ENCODE measurements around the gene PPM1J.

PPM1J gene

GRCh38 chr1:112673592-112674439 is 41.3 kb downstream of the PPM1J start:
- peak overlapping the region; percentile 98 for H3K4me3 ChIP-seq (ENCODE audit: low read length)
- peaks cover 10% of the 10 kb centered on the region for H3K36me3 ChIP-seq (replicated peaks; ENCODE audit: low read depth, low read length)
- H2AFZ ChIP-seq (ENCODE audit: low read depth, low read length) = no peak overlapping the region
- H3K4me1 ChIP-seq (ENCODE audit: low read length) = peaks cover 21% of the 10 kb centered on the region
- peak overlapping the region; percentile 90 for H3K9ac ChIP-seq (ENCODE audit: low read length)
- no peaks in the 10 kb centered on the region for H4K20me1 ChIP-seq (ENCODE audit: insufficient read depth, low read length)
- no peaks in the 10 kb centered on the region for H3K27me3 ChIP-seq (ENCODE audit: low read depth, low read length)
- peak overlapping the region; percentile 99 for H3K4me2 ChIP-seq (ENCODE audit: low read length)
- peak overlapping the region; percentile 41 for H3K27ac ChIP-seq (ENCODE audit: low read length)
- H3K79me2 ChIP-seq (ENCODE audit: low read length) = no peaks in the 10 kb centered on the region
- no peaks in the 10 kb centered on the region for H3K9me3 ChIP-seq (ENCODE audit: insufficient read depth, low read length)
- TF ChIP-seq CTCF (IDR thresholded peaks at IDR 0.05; ENCODE audit: low read depth, low read length) = peak; percentile 35
- no peak for TF ChIP-seq EZH2phosphoT487 (IDR thresholded peaks at IDR 0.05; ENCODE audit: low read depth)

GRCh38 chr1:112672842-112673241 is 42.3 kb downstream of the PPM1J start:
- Histone ChIP-seq H3K79me2 (ENCODE audit: low read length) (no peaks in the 10 kb centered on the region), H3K4me2 (ENCODE audit: low read length) (no peak overlapping the region), H3K9me3 (ENCODE audit: insufficient read depth, low read length) (no peaks in the 10 kb centered on the region), H3K27me3 (ENCODE audit: low read depth, low read length) (no peaks in the 10 kb centered on the region), H3K4me3 (ENCODE audit: low read length) (no peak overlapping the region), H4K20me1 (ENCODE audit: insufficient read depth, low read length) (no peaks in the 10 kb centered on the region), H3K27ac (ENCODE audit: low read length) (no peak overlapping the region), H3K36me3 (replicated peaks; ENCODE audit: low read depth, low read length) (peaks cover 11% of the 10 kb centered on the region), H2AFZ (ENCODE audit: low read depth, low read length) (no peak overlapping the region), H3K9ac (ENCODE audit: low read length) (no peak overlapping the region), H3K4me1 (ENCODE audit: low read length) (peaks cover 25% of the 10 kb centered on the region)
- no peak for TF ChIP-seq EZH2phosphoT487 (IDR thresholded peaks at IDR 0.05; ENCODE audit: low read depth)
- TF ChIP-seq CTCF (IDR thresholded peaks at IDR 0.05; ENCODE audit: low read depth, low read length) = no peak

GRCh38 chr1:112672009-112672408 is 43.1 kb downstream of the PPM1J start:
- Histone ChIP-seq H3K79me2 (ENCODE audit: low read length) (no peaks in the 10 kb centered on the region), H3K36me3 (replicated peaks; ENCODE audit: low read depth, low read length) (peaks cover 15% of the 10 kb centered on the region), H3K9me3 (ENCODE audit: insufficient read depth, low read length) (no peaks in the 10 kb centered on the region), H2AFZ (ENCODE audit: low read depth, low read length) (no peak overlapping the region), H3K27me3 (ENCODE audit: low read depth, low read length) (no peaks in the 10 kb centered on the region), H3K27ac (ENCODE audit: low read length) (no peak overlapping the region), H3K9ac (ENCODE audit: low read length) (no peak overlapping the region), H3K4me1 (ENCODE audit: low read length) (peaks cover 22% of the 10 kb centered on the region), H3K4me3 (ENCODE audit: low read length) (no peak overlapping the region), H3K4me2 (ENCODE audit: low read length) (no peak overlapping the region), H4K20me1 (ENCODE audit: insufficient read depth, low read length) (no peaks in the 10 kb centered on the region; the same call in 1 of the 2 replicates)
- TF ChIP-seq EZH2phosphoT487 (IDR thresholded peaks at IDR 0.05; ENCODE audit: low read depth) (no peak), CTCF (IDR thresholded peaks at IDR 0.05; ENCODE audit: low read depth, low read length) (no peak)

- Histone ChIP-seq H3K4me2 (ENCODE audit: low read length) (no peak overlapping the region), H4K20me1 (ENCODE audit: insufficient read depth, low read length) (peaks cover 3% of the 10 kb centered on the region; the same call in 1 of the 2 replicates), H3K27me3 (ENCODE audit: low read depth, low read length) (no peaks in the 10 kb centered on the region), H3K27ac (ENCODE audit: low read length) (no peak overlapping the region), H3K4me1 (ENCODE audit: low read length) (peaks cover 21% of the 10 kb centered on the region), H3K79me2 (ENCODE audit: low read length) (no peaks in the 10 kb centered on the region), H3K9me3 (ENCODE audit: insufficient read depth, low read length) (no peaks in the 10 kb centered on the region), H2AFZ (ENCODE audit: low read depth, low read length) (no peak overlapping the region), H3K4me3 (ENCODE audit: low read length) (no peak overlapping the region), H3K9ac (ENCODE audit: low read length) (no peak overlapping the region), H3K36me3 (replicated peaks; ENCODE audit: low read depth, low read length) (peaks cover 31% of the 10 kb centered on the region)
- no peak for TF ChIP-seq EZH2phosphoT487 (IDR thresholded peaks at IDR 0.05; ENCODE audit: low read depth)
These were observed 48.2 kb downstream of the PPM1J start for GRCh38 chr1:112666946-112667345.
